ENCODE results near the gene LMO7. TPM values are rescaled to one million over a fixed set of nuclear protein-coding genes. Genes with fewer than 3 reads are reported as not detected.

LMO7 gene
- total and polyA plus RNA-seq, 2 experiments from 2014 or later, result 47.2 to 105 TPM

- no peak overlapping the region for H2AFZ ChIP-seq
- H3K79me2 ChIP-seq, result no peaks in the 10 kb centered on the region
- H3K27ac ChIP-seq, result no peak overlapping the region
- WGBS (ENCODE audit: low lambda C conversion rate, missing lambda C conversion rate), result 64% methylated on average over 2 of the region's 2 CpGs
- H3K36me3 ChIP-seq (replicated peaks; ENCODE audit: insufficient read depth, low read depth), result no peaks in the 10 kb centered on the region
- H3K4me2 ChIP-seq, result peak overlapping the region; percentile 2
- no peaks in the 10 kb centered on the region for H3K9me2 ChIP-seq (replicated peaks; ENCODE audit: insufficient read depth)
- no peak for DNase-seq (ENCODE audit: low spot score)
- no peaks in the 10 kb centered on the region for H4K20me1 ChIP-seq (ENCODE audit: insufficient read depth, poor library complexity, severe bottlenecking)
- no peak overlapping the region for H3K4me3 ChIP-seq
- no peaks in the 10 kb centered on the region for H3K9me3 ChIP-seq (ENCODE audit: low read depth)
- H3K27me3 ChIP-seq, result no peaks in the 10 kb centered on the region
- TF ChIP-seq EZH2phosphoT487 (IDR thresholded peaks at IDR 0.05; ENCODE audit: low read depth, severe bottlenecking, unreplicated experiment) (no peak), EZH2 (IDR thresholded peaks at IDR 0.05; ENCODE audit: borderline replicate concordance) (no peak), CTCF (IDR thresholded peaks at IDR 0.05; ENCODE audit: poor library complexity) (no peak)
- no peaks in the 10 kb centered on the region for H3K4me1 ChIP-seq (ENCODE audit: insufficient read depth)
Measured at GRCh38 chr13:75621147-75621546, 15.0 kb upstream of the LMO7 start.

DNA sequence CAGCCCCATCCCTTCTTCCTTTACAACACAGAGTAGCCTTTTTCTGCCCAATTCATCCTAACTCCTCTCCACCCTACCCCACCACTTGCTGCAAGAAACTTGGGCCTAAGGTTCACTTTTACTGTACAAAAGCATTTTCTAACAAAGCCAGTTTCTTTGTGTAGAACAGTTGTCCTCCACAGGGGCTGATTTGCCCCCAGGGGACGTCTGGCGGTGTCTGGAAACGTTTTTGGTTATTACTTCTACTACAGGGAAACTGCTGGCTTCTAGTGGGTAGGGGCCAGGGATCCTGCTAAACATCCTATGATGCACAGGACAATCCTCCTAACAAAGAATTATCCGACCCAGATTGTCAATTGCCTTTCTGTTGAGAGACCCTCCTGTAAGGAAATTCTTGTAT lies 7.3 kb upstream of the LMO7 start:
- H3K79me2 ChIP-seq, result no peaks in the 10 kb centered on the region
- TF ChIP-seq EZH2phosphoT487 (IDR thresholded peaks at IDR 0.05; ENCODE audit: low read depth, severe bottlenecking, unreplicated experiment) (no peak), EZH2 (IDR thresholded peaks at IDR 0.05; ENCODE audit: borderline replicate concordance) (no peak), CTCF (IDR thresholded peaks at IDR 0.05; ENCODE audit: poor library complexity) (no peak)
- no peaks in the 10 kb centered on the region for H3K9me3 ChIP-seq (ENCODE audit: low read depth)
- no peak overlapping the region for H3K27ac ChIP-seq
- H3K4me1 ChIP-seq (ENCODE audit: insufficient read depth), result peaks cover 5% of the 10 kb centered on the region
- H3K27me3 ChIP-seq, result no peaks in the 10 kb centered on the region
- H4K20me1 ChIP-seq (ENCODE audit: insufficient read depth, poor library complexity, severe bottlenecking), result no peaks in the 10 kb centered on the region
- peak; percentile 6 for DNase-seq (ENCODE audit: low spot score)
- no peak overlapping the region for H2AFZ ChIP-seq
- WGBS (ENCODE audit: low lambda C conversion rate, missing lambda C conversion rate), result 79% methylated on average over 4 of the region's 4 CpGs
- H3K36me3 ChIP-seq (replicated peaks; ENCODE audit: insufficient read depth, low read depth), result no peaks in the 10 kb centered on the region
- H3K4me3 ChIP-seq, result no peak overlapping the region
- H3K4me2 ChIP-seq, result no peak overlapping the region
- no peaks in the 10 kb centered on the region for H3K9me2 ChIP-seq (replicated peaks; ENCODE audit: insufficient read depth)

DNA sequence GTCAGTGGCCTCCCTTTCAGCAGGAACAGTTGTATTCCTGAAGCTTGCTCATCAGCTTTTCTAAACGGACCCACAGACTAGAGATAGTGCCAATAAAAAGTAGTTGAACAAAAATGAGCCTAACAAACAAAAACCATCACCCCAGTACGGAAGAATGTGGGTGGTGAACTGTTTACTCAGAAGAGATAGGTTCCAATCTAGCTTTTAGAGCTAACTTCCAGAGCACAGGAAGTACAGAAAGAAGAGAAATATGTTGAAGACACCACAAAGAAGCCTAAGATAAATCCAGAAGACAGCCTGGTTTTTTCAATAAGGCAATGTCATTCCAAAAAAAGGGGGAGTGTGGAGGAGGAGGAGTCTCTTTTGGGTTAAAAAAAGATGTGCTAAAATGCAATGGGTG lies 2.8 kb upstream of the LMO7 start:
- Histone ChIP-seq H3K9me3 (ENCODE audit: low read depth) (no peaks in the 10 kb centered on the region), H3K4me3 (no peak overlapping the region), H3K79me2 (no peaks in the 10 kb centered on the region), H3K36me3 (replicated peaks; ENCODE audit: insufficient read depth, low read depth) (no peaks in the 10 kb centered on the region), H3K4me2 (no peak overlapping the region), H3K4me1 (ENCODE audit: insufficient read depth) (peaks cover 7% of the 10 kb centered on the region), H2AFZ (no peak overlapping the region), H3K9me2 (replicated peaks; ENCODE audit: insufficient read depth) (no peaks in the 10 kb centered on the region), H3K27me3 (peaks cover 11% of the 10 kb centered on the region), H4K20me1 (ENCODE audit: insufficient read depth, poor library complexity, severe bottlenecking) (no peaks in the 10 kb centered on the region), H3K27ac (peak overlapping the region; percentile 21)
- 30% methylated on average over 2 of the region's 2 CpGs for WGBS (ENCODE audit: low lambda C conversion rate, missing lambda C conversion rate)
- DNase-seq (ENCODE audit: low spot score), result no peak
- TF ChIP-seq EZH2 (IDR thresholded peaks at IDR 0.05; ENCODE audit: borderline replicate concordance) (no peak), EZH2phosphoT487 (IDR thresholded peaks at IDR 0.05; ENCODE audit: low read depth, severe bottlenecking, unreplicated experiment) (no peak), CTCF (IDR thresholded peaks at IDR 0.05; ENCODE audit: poor library complexity) (no peak)
